ENCODE measurements around the gene CROCC2.

CROCC2 gene

GRCh38 chr2:240893363-240893844, 12.7 kb upstream of the CROCC2 start:
- DNase-seq, result no peak

GRCh38 chr2:240894006-240894405, 12.1 kb upstream of the CROCC2 start:
- no peak for DNase-seq

GRCh38 chr2:240894836-240895558, 11.1 kb upstream of the CROCC2 start:
- DNase-seq, result no peak

- no peak for DNase-seq
Measured at GRCh38 chr2:240895656-240896388, 10.3 kb upstream of the CROCC2 start, which contains the start of gene MAB21L4. TSS of gene MAB21L4 (minus strand) at chr2:240896156. CDS start at chr2:240895997, 159 bp downstream.

GRCh38 chr2:240896394-240896793, 9.7 kb upstream of the CROCC2 start:
- DNase-seq, result no peak

GRCh38 chr2:240896871-240897692, 9.1 kb upstream of the CROCC2 start:
- DNase-seq, result no peak

GRCh38 chr2:240898108-240898730, 7.9 kb upstream of the CROCC2 start:
- no peak for DNase-seq

- DNase-seq, result no peak
Measured at GRCh38 chr2:240898731-240899467, 7.2 kb upstream of the CROCC2 start.

GRCh38 chr2:240899468-240899865, 6.7 kb upstream of the CROCC2 start:
- DNase-seq, result no peak

GRCh38 chr2:240900141-240900860, 5.8 kb upstream of the CROCC2 start:
- DNase-seq, result no peak

- no peak for DNase-seq
Measured at GRCh38 chr2:240901986-240902614, 4.0 kb upstream of the CROCC2 start.

- DNase-seq, result no peak
Measured at GRCh38 chr2:240902615-240903041, 3.5 kb upstream of the CROCC2 start.

GRCh38 chr2:240903191-240904060, 2.7 kb upstream of the CROCC2 start:
- no peak for DNase-seq

GRCh38 chr2:240904216-240905175, 1.6 kb upstream of the CROCC2 start:
- no peak for DNase-seq

GRCh38 chr2:240905176-240905781, 857 bp upstream of the CROCC2 start:
- DNase-seq, result no peak

GRCh38 chr2:240906911-240907590, 915 bp downstream of the CROCC2 start:
- no peak for DNase-seq

GRCh38 chr2:240909216-240909974, 3.3 kb downstream of the CROCC2 start:
- no peak for DNase-seq

Data from NCI-H187 (cell line).